Parathyroid adenoma (tissue), 2 donors: Measurements from ENCODE around the gene VEGFA.
A peak's percentile ranks its signal among the peaks of the same experiment; 100 is the strongest.

Experiments used
- H2AFZ ChIP-seq: fragments of 300-600 bp; sonication (generic); one replicate; pipeline ENCODE4 v1.7.0; 2017; ENCODE audit warnings: antibody characterized with exemption, mild to moderate bottlenecking
- H3K27ac ChIP-seq: fragments of 300-600 bp; sonication (generic); one replicate; pipeline ENCODE4 v1.7.0; 2017
- H3K27me3 ChIP-seq: fragments of 300-600 bp; sonication (generic); one replicate; pipeline ENCODE4 v1.7.0; 2017; ENCODE audit warnings: low read length; ENCODE audit not compliant: control insufficient read depth, insufficient read depth
- H3K36me3 ChIP-seq: fragments of 300-600 bp; sonication (generic); one replicate; pipeline ENCODE4 v1.7.0; 2017; ENCODE audit warnings: low read length; ENCODE audit not compliant: control insufficient read depth, insufficient read depth
- H3K4me1 ChIP-seq: fragments of 300-600 bp; sonication (generic); one replicate; pipeline ENCODE4 v1.7.0; 2017; ENCODE audit warnings: control low read depth
- H3K4me2 ChIP-seq: fragments of 300-600 bp; sonication (generic); one replicate; pipeline ENCODE4 v1.7.0; 2017; ENCODE audit warnings: low read length
- H3K4me3 ChIP-seq: fragments of 300-600 bp; sonication (generic); one replicate; pipeline ENCODE4 v1.7.0; 2017; ENCODE audit warnings: low read depth, low read length
- H3K79me2 ChIP-seq: fragments of 300-600 bp; sonication (generic); one replicate; pipeline ENCODE4 v1.7.0; 2017; ENCODE audit warnings: control low read depth
- H3K9ac ChIP-seq: fragments of 300-600 bp; sonication (generic); one replicate; pipeline ENCODE4 v1.7.0; 2017; ENCODE audit warnings: mild to moderate bottlenecking
- H3K9me3 ChIP-seq: fragments of 300-600 bp; sonication (generic); one replicate; pipeline ENCODE4 v1.7.0; 2017; ENCODE audit warnings: low read length; ENCODE audit not compliant: control insufficient read depth
- CTCF ChIP-seq: fragments of 300-600 bp; sonication (generic); IDR thresholded peaks from one replicate; pipeline ENCODE4 v1.7.0; 2017; ENCODE audit warnings: antibody characterized with exemption, mild to moderate bottlenecking
- donor health status: primary hyperparathyroidism.

The VEGFA gene

DNA sequence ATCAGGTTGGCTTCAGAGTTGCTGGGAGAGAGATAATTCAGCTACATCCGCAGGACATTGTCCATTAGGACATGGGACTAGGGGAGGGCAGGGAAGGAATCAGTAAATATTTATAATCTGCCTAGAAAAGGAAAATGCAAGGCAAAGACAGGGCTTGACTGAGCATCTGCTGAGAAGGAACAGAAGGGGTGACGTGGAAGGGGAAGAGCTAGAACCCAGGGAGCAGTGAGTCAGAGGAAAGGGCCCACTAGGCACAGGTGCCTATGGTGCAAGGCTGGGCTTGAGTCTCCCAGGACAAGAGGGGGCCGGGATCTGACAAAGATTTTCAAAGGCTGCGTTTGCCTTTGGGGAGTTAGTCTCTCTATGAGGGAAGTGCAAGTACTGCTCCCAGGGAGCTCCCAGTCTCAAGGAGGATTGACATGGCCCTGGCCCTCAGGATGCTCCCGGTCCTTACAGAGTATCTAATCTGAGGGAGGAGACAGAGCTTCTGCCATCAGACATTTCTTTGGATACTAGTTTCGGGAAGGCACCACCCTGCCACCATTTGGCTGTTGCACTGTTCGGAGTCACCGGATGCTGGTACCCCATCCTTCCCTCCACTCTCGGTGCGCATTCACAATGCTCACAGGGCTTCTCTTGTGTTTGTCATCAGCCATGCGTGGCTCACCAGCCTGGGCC, 21.9 kb downstream of the VEGFA start:
- H3K4me1 ChIP-seq: peaks cover 7% of the 10 kb centered on the region
- H2AFZ ChIP-seq: no peak overlapping the region
- no peaks in the 10 kb centered on the region for H3K27me3 ChIP-seq
- no peak overlapping the region for H3K4me2 ChIP-seq
- H3K27ac ChIP-seq: no peak overlapping the region
- no peaks in the 10 kb centered on the region for H3K9me3 ChIP-seq
- no peaks in the 10 kb centered on the region for H3K79me2 ChIP-seq
- no peaks in the 10 kb centered on the region for H3K36me3 ChIP-seq
- H3K4me3 ChIP-seq: no peak overlapping the region
- TF ChIP-seq CTCF: no peak
- no peak overlapping the region for H3K9ac ChIP-seq

DNA sequence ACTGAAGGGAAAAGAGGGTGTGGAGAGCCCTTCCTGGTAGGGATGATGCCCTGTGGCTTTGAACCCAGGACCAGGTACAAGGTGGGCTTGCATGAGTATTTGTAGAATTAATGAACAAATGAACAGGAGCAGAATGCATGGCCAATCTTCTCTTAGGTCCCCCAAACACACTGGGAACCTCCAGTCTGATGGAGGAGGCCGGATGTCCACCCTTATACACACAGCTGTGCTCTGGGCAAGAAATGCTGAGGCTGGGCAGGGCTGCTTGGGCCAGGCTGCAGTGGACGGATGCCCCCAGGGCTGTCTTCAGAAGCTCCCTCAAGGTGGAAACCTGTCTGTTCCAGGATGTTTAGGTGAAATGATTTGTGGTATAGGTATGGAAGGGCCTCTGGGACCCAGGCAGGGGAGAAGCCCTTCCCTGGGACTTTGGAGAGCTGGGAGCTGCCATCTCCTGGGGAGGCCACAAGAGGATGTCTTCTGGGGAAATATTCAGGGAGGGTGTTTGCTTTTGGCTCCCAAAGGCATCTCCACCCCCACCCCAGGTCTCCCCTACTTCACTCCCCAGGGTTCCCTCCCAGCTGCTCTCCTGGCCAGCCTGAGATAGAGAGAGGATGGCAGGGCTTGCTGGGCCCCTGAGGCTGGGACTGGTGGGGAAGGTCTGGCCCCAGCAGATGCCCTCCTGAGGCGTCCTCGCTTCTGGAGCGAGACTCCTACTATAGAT, 23.3 kb downstream of the VEGFA start:
- Histone ChIP-seq H3K27me3 (no peaks in the 10 kb centered on the region), H3K27ac (no peak overlapping the region), H3K4me1 (peaks cover 12% of the 10 kb centered on the region), H3K9me3 (no peaks in the 10 kb centered on the region), H2AFZ (no peak overlapping the region), H3K79me2 (no peaks in the 10 kb centered on the region), H3K4me2 (no peak overlapping the region), H3K4me3 (no peak overlapping the region), H3K36me3 (no peaks in the 10 kb centered on the region), H3K9ac (no peak overlapping the region)
- no peak for TF ChIP-seq CTCF

GRCh38 chr6:43793875-43794242, 23.8 kb downstream of the VEGFA start:
- H3K9ac ChIP-seq: no peak overlapping the region
- peaks cover 17% of the 10 kb centered on the region for H3K4me1 ChIP-seq
- no peaks in the 10 kb centered on the region for H3K9me3 ChIP-seq
- H3K36me3 ChIP-seq: no peaks in the 10 kb centered on the region
- no peak overlapping the region for H3K27ac ChIP-seq
- no peak for TF ChIP-seq CTCF
- peak overlapping the region; percentile 1 for H3K4me2 ChIP-seq
- no peaks in the 10 kb centered on the region for H3K27me3 ChIP-seq
- H3K79me2 ChIP-seq: no peaks in the 10 kb centered on the region
- H3K4me3 ChIP-seq: no peak overlapping the region
- H2AFZ ChIP-seq: no peak overlapping the region

DNA sequence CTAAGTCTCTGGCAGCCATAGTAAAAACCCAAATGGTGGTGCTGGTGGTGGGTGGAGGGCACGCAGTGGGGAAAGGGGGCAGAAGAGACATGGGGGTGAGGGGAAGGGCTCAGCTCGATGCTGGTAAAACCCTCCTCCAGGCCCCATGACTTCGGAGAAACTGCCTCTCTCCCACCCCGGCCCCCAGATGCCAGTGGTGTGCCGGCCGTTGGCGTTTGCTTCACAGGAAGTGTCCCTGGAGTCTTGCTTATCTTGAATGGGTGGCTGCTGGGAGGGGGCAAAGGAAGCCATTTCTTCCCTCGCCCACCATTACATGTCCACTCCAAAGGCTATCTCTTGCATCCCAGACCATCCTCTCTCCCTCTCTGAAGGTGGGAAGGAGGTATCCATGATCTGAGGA, 25.4 kb downstream of the VEGFA start:
- H3K27ac ChIP-seq: no peak overlapping the region
- H3K9ac ChIP-seq: no peak overlapping the region
- H2AFZ ChIP-seq: no peak overlapping the region
- H3K4me1 ChIP-seq: peaks cover 31% of the 10 kb centered on the region
- H3K4me3 ChIP-seq: no peak overlapping the region
- TF ChIP-seq CTCF: no peak
- no peaks in the 10 kb centered on the region for H3K9me3 ChIP-seq
- no peak overlapping the region for H3K4me2 ChIP-seq
- H3K27me3 ChIP-seq: no peaks in the 10 kb centered on the region
- no peaks in the 10 kb centered on the region for H3K79me2 ChIP-seq
- H3K36me3 ChIP-seq: no peaks in the 10 kb centered on the region

- no peak for TF ChIP-seq CTCF
Observed at GRCh38 chr6:43796168-43796567, 26.2 kb downstream of the VEGFA start.

More at GRCh38 chr6:43796168-43796567, 26.2 kb downstream of the VEGFA start:
- no peak overlapping the region for H3K9ac ChIP-seq
- H3K4me1 ChIP-seq: peaks cover 34% of the 10 kb centered on the region
- no peaks in the 10 kb centered on the region for H3K36me3 ChIP-seq
- H3K27ac ChIP-seq: no peak overlapping the region
- no peaks in the 10 kb centered on the region for H3K9me3 ChIP-seq
- H3K27me3 ChIP-seq: no peaks in the 10 kb centered on the region
- H3K4me2 ChIP-seq: no peak overlapping the region
- no peaks in the 10 kb centered on the region for H3K79me2 ChIP-seq
- H3K4me3 ChIP-seq: no peak overlapping the region
- no peak overlapping the region for H2AFZ ChIP-seq
